KOPT-K1 (cell line): ENCODE results near the gene CHSY1.

ENCODE experiments used
- H3K27ac ChIP-seq: fragments of 200-600 bp; sonication (generic); 2 replicates; pipeline ENCODE4 v1.5.1; 2016; ENCODE audit warnings: antibody characterized with exemption, mild to moderate bottlenecking, low read depth, low read length; ENCODE audit not compliant: poor library complexity, severe bottlenecking
- H3K36me3 ChIP-seq: fragments of 200-600 bp; sonication (generic); 2 replicates; pipeline ENCODE4 v1.5.1; 2017; ENCODE audit warnings: antibody characterized with exemption, mild to moderate bottlenecking, low read length, moderate library complexity; ENCODE audit not compliant: insufficient read depth
- H3K9me3 ChIP-seq: fragments of 200-600 bp; sonication (generic); 2 replicates; pipeline ENCODE4 v1.5.1; 2017; ENCODE audit warnings: antibody characterized with exemption, low read length, mild to moderate bottlenecking; ENCODE audit not compliant: insufficient read depth, poor library complexity, severe bottlenecking

CHSY1 gene

GRCh38 chr15:101183226-101183930, 68.5 kb downstream of the CHSY1 start:
- Histone ChIP-seq H3K36me3 (peaks cover 20% of the 10 kb centered on the region), H3K27ac (no peak overlapping the region), H3K9me3 (no peaks in the 10 kb centered on the region)

- Histone ChIP-seq H3K27ac (peak overlapping the region; percentile 84), H3K9me3 (no peaks in the 10 kb centered on the region), H3K36me3 (peaks cover 32% of the 10 kb centered on the region)
Observed at GRCh38 chr15:101182215-101182614, 69.6 kb downstream of the CHSY1 start.

- Histone ChIP-seq H3K9me3 (no peaks in the 10 kb centered on the region), H3K36me3 (peaks cover 36% of the 10 kb centered on the region), H3K27ac (peak overlapping the region; percentile 84)
Observed at GRCh38 chr15:101181349-101181748, 70.5 kb downstream of the CHSY1 start.

- peaks cover 35% of the 10 kb centered on the region for H3K36me3 ChIP-seq
- no peaks in the 10 kb centered on the region for H3K9me3 ChIP-seq
Observed at GRCh38 chr15:101180620-101181307, 71.1 kb downstream of the CHSY1 start.

GRCh38 chr15:101179341-101180153, 72.3 kb downstream of the CHSY1 start:
- no peaks in the 10 kb centered on the region for H3K9me3 ChIP-seq
- peaks cover 44% of the 10 kb centered on the region for H3K36me3 ChIP-seq
- peak overlapping the region; percentile 84 for H3K27ac ChIP-seq

More at GRCh38 chr15:101180620-101181307, 71.1 kb downstream of the CHSY1 start:
- H3K27ac ChIP-seq = peak overlapping the region; percentile 84

GRCh38 chr15:101178931-101179330, 72.9 kb downstream of the CHSY1 start:
- Histone ChIP-seq H3K36me3 (peaks cover 50% of the 10 kb centered on the region), H3K9me3 (no peaks in the 10 kb centered on the region), H3K27ac (peak overlapping the region; percentile 84)

GRCh38 chr15:101178479-101178878, 73.4 kb downstream of the CHSY1 start:
- Histone ChIP-seq H3K36me3 (peaks cover 51% of the 10 kb centered on the region), H3K27ac (no peak overlapping the region), H3K9me3 (no peaks in the 10 kb centered on the region)

GRCh38 chr15:101177866-101178265, 74.0 kb downstream of the CHSY1 start:
- peaks cover 47% of the 10 kb centered on the region for H3K36me3 ChIP-seq
- no peak overlapping the region for H3K27ac ChIP-seq

GRCh38 chr15:101176625-101177024, 75.2 kb downstream of the CHSY1 start:
- Histone ChIP-seq H3K27ac (no peak overlapping the region), H3K9me3 (no peaks in the 10 kb centered on the region), H3K36me3 (peaks cover 47% of the 10 kb centered on the region)

More at GRCh38 chr15:101177866-101178265, 74.0 kb downstream of the CHSY1 start:
- H3K9me3 ChIP-seq = no peaks in the 10 kb centered on the region

- Histone ChIP-seq H3K9me3 (no peaks in the 10 kb centered on the region), H3K36me3 (peaks cover 47% of the 10 kb centered on the region), H3K27ac (no peak overlapping the region)
Observed at GRCh38 chr15:101175401-101175800, 76.4 kb downstream of the CHSY1 start.

GRCh38 chr15:101174152-101174920, 77.5 kb downstream of the CHSY1 start:
- Histone ChIP-seq H3K36me3 (peaks cover 47% of the 10 kb centered on the region), H3K27ac (peak overlapping the region; percentile 94), H3K9me3 (no peaks in the 10 kb centered on the region)

GRCh38 chr15:101173233-101174119, 78.4 kb downstream of the CHSY1 start:
- Histone ChIP-seq H3K9me3 (no peaks in the 10 kb centered on the region), H3K36me3 (peaks cover 40% of the 10 kb centered on the region), H3K27ac (peak overlapping the region; percentile 94)

GRCh38 chr15:101172501-101173071, 79.3 kb downstream of the CHSY1 start:
- H3K27ac ChIP-seq = peak overlapping the region; percentile 94
- H3K36me3 ChIP-seq = peaks cover 31% of the 10 kb centered on the region
- no peaks in the 10 kb centered on the region for H3K9me3 ChIP-seq
